Measurements from ENCODE around the gene KLC4. TPM values are rescaled to one million over a fixed set of nuclear protein-coding genes. Genes with fewer than 3 reads are reported as not detected.

The KLC4 gene
- polyA plus RNA-seq, 2 of the 4 experiments (the other 2 are of a cell fraction): 8.4 to 9.9 TPM

DNA sequence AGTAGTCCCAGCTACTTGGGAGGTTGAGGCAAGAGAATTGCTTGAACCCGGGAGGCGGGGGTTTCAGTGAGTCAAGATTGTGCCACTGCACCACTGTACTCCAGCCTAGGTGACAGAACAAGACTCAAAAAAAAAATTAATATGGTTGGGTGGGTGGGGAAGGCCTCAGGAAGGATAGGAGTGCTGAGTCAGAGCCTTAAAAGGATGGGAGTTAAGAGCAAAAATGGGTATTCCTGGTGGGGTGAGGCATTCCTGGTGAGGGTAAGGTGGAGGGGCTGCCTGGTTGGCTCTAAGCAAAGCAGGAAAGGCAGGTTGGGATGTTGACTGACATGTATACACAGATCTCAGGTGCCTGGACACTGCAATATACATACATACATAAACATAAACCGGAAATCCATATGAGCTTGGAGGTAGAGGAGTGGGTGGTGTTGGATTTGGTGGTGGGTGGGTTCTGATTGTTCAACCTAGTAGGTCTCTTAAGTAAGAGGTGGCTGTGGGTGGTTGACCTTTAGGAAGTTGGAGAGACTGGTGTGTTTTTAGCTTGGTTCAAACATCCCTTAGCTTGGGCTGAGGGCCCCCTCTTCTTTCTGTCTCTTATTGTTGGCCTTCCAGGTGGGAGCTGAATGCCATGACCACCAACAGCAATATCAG, 39.3 kb upstream of the KLC4 start:
- DNase-seq (ENCODE audit: low read depth in 1 of 2, low spot score in 1 of 2) (no peak), ATAC-seq (no peak), FAIRE-seq (no peak)
- H3K4me2 ChIP-seq: no peak overlapping the region
- TF ChIP-seq, protein P1, sequence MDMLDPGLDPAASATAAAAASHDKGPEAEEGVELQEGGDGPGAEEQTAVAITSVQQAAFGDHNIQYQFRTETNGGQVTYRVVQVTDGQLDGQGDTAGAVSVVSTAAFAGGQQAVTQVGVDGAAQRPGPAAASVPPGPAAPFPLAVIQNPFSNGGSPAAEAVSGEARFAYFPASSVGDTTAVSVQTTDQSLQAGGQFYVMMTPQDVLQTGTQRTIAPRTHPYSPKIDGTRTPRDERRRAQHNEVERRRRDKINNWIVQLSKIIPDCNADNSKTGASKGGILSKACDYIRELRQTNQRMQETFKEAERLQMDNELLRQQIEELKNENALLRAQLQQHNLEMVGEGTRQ (IDR thresholded peaks at IDR 0.05): no peak
- TF ChIP-seq RNF2 (IDR thresholded peaks at IDR 0.05; ENCODE audit: borderline replicate concordance, low read depth): no peak
- no peak for TF ChIP-seq SMC3 (IDR thresholded peaks at IDR 0.05)
- no peak for TF ChIP-seq TFCP2L1 (CRISPR knock-in tag; IDR thresholded peaks at IDR 0.05)
- no peak for TF ChIP-seq TP53 (CRISPR knock-in tag; IDR thresholded peaks at IDR 0.05)
- TF ChIP-seq POLR2AphosphoS2 (conservative IDR thresholded peaks at IDR 0.05; ENCODE audit: low read length): no peak
- no peak for TF ChIP-seq NPAS2 (CRISPR knock-in tag; IDR thresholded peaks at IDR 0.05; ENCODE audit: borderline replicate concordance)
- TF ChIP-seq FOXS1 (CRISPR knock-in tag; IDR thresholded peaks at IDR 0.05): no peak
- TF ChIP-seq MYC (IDR thresholded peaks at IDR 0.05; ENCODE audit: borderline replicate concordance, low read length): no peak
- TF ChIP-seq, protein P2, sequence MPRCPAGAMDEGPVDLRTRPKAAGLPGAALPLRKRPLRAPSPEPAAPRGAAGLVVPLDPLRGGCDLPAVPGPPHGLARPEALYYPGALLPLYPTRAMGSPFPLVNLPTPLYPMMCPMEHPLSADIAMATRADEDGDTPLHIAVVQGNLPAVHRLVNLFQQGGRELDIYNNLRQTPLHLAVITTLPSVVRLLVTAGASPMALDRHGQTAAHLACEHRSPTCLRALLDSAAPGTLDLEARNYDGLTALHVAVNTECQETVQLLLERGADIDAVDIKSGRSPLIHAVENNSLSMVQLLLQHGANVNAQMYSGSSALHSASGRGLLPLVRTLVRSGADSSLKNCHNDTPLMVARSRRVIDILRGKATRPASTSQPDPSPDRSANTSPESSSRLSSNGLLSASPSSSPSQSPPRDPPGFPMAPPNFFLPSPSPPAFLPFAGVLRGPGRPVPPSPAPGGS (IDR thresholded peaks at IDR 0.05): no peak
- H3K27ac ChIP-seq: peak overlapping the region in 1 of 2 experiments; percentile 96; a peak in 2 of 6 replicates
- peaks cover 15% of the 10 kb centered on the region for H3K4me1 ChIP-seq
- ChIA-PET CTCF (interaction anchor here (1.3 to 2.5 kb wide), 2 partner anchors 11 to 123 kb away, joined by 4 to 7 read pairs; no protein-coding TSS in a partner anchor), POLR2A (interaction anchor here (1.1 to 1.5 kb wide), 2 partner anchors 9 to 91 kb away, joined by 3 to 4 read pairs; partner anchors contain the start of gene CNPY3)
- H3K9me3 ChIP-seq: no peaks in the 10 kb centered on the region
- H3K4me3 ChIP-seq: no peak overlapping the region
- 92% methylated on average over 3 of the region's 3 CpGs for whole genome bisulfite sequencing (ENCODE audit: missing lambda C conversion rate)

DNA sequence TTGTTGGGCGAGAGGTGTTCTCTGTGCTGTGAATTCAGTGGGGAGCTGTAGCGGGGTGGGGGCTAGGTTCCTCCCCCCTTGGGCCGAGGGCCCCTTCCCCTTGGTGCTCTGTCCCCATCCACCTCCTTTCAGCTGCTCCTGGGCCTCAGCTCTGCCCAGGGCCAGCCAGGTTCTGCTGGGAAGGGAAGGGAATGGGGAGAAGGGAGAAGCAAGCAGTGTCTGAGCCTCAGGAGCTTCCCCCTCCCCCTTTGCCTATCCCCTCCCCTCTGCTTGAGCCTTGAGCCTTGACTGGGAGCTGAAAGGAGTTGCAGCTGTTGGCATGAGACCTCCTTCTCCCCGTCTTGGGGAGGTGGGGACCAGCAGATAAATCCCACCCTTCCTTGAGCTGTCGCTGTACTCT, 38.6 kb upstream of the KLC4 start:
- Histone ChIP-seq H3K4me1 (peaks cover 14% of the 10 kb centered on the region), H3K4me3 (peak overlapping the region; percentile 74), H3K4me2 (peak overlapping the region; percentile 87), H3K9me3 (no peaks in the 10 kb centered on the region), H3K27ac (peak overlapping the region; percentile 78 to 96)
- ATAC-seq (peak; percentile 33 to 45; a peak in 5 of 6 replicates), FAIRE-seq (no peak), DNase-seq (ENCODE audit: low read depth in 1 of 2, low spot score in 1 of 2) (no peak)
- POLR2A ChIA-PET: interaction anchor here (0.6 to 1.6 kb wide), 5 partner anchors 9 to 91 kb away, joined by 3 to 6 read pairs (median 4); partner anchors contain the start of genes CNPY3, KLC4, MRPL2 and PPP2R5D
- no peak for TF ChIP-seq ZFP36 (IDR thresholded peaks at IDR 0.05; ENCODE audit: borderline replicate concordance, partially characterized antibody)
- CTCF ChIA-PET: interaction anchor here (0.5 to 2.5 kb wide), 4 partner anchors 11 to 123 kb away, joined by 3 to 7 read pairs (median 4); no protein-coding TSS in a partner anchor
- 46% methylated on average over 5 of the region's 5 CpGs for WGBS (ENCODE audit: missing lambda C conversion rate)

DNA sequence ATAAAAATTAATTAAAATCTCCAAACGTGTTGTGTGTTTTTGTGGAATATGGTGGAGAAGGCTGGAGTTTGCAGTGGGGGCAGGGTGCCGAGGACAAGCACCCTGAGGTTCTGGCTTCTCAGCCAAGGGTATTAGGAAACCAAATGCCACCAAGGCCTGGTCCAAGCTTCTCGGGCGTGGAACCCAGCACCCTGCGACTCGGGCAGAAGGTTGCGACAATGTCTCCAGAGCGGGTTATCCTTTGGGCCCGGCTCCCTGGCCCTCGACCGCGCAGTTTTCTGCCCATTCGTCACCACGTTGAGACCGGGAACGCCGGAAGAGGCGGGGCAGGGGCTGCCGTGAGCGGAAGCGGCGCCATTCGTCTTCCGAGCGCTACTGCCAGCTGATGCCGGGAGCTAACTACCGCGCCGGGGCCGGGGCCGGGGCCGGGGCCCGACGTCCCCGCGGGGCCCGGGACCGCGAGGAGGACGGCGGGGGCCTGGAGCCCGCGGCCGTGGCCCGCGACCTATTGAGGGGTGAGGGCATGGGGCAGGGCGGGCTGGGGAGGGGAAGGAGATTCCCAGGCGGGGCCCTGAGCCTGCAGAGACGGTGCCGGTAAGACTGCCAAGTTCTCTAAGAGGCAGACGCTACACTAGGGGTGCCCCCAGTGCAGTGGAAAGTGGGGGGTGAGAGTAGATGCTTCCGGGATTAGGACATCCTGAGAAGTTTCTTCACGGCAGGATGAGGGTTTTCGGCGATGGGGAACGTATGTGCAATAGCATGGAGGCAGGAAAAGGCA, 38.0 kb upstream of the KLC4 start, which contains the start of gene RRP36:
Gene RRP36 (plus strand): TSS at position 354 of the 778 bp plus-strand sequence. CDS start 32 bp downstream, at position 386.
- DNase-seq (ENCODE audit: low read depth in 1 of 2, low spot score in 1 of 2) (peak; percentile 58 to 79), FAIRE-seq (no peak), ATAC-seq (peak; percentile 95 to 96)
- peaks cover 14% of the 10 kb centered on the region for H3K4me1 ChIP-seq
- H3K27ac ChIP-seq: peak within 1 kb of the TSS; percentile 78 to 96
- H3K9me3 ChIP-seq: no peaks in the 10 kb centered on the region
- TF ChIP-seq HOXB5 (CRISPR knock-in tag; IDR thresholded peaks at IDR 0.05) (peak; percentile 21; the same call in 1 of the 2 replicates), POLR2A (IDR thresholded peaks at IDR 0.05; ENCODE audit: low read length) (peak; percentile 59), JUN (IDR thresholded peaks at IDR 0.05) (peak; percentile 59 to 86; a peak in 4 of 5 replicates), KDM1A (IDR thresholded peaks at IDR 0.05; ENCODE audit: low read depth) (no peak), HOXA7 (CRISPR knock-in tag; IDR thresholded peaks at IDR 0.05) (no peak), CEBPB (IDR thresholded peaks at IDR 0.05) (no peak)
- TF ChIP-seq, protein P3, sequence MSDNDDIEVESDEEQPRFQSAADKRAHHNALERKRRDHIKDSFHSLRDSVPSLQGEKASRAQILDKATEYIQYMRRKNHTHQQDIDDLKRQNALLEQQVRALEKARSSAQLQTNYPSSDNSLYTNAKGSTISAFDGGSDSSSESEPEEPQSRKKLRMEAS (IDR thresholded peaks at IDR 0.05): peak; percentile 72
- TF ChIP-seq, protein P4, sequence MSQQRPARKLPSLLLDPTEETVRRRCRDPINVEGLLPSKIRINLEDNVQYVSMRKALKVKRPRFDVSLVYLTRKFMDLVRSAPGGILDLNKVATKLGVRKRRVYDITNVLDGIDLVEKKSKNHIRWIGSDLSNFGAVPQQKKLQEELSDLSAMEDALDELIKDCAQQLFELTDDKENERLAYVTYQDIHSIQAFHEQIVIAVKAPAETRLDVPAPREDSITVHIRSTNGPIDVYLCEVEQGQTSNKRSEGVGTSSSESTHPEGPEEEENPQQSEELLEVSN (IDR thresholded peaks at IDR 0.05; ENCODE audit: borderline replicate concordance, low read depth): peak; percentile 64
- WGBS (ENCODE audit: missing lambda C conversion rate): 10% methylated on average over 10 of the region's 56 CpGs
- ChIA-PET CTCF (interaction anchor here (0.5 to 2.5 kb wide), 4 partner anchors 12 to 122 kb away, joined by 3 to 7 read pairs (median 4); no protein-coding TSS in a partner anchor), POLR2A (interaction anchor here (0.5 to 1.6 kb wide), 6 partner anchors 10 to 239 kb away, joined by 3 to 7 read pairs (median 4); partner anchors contain the start of genes BICRAL, CNPY3, KLC4 and MRPL2)
- peak within 1 kb of the TSS; percentile 74 for H3K4me3 ChIP-seq
- H3K4me2 ChIP-seq: peak within 1 kb of the TSS; percentile 87

Measured in A549 (cell line).